Left cardiac atrium (tissue), 4 donors: Measurements from ENCODE around the gene SNX32. TPM values are rescaled to one million over a fixed set of nuclear protein-coding genes. Genes with fewer than 3 reads are reported as not detected.
"Not testable (repeated sequence)": the region's sequence is repeated elsewhere in the genome, so short reads cannot be mapped to it uniquely, and the experiment has no call there.

Experiments used
- ATAC-seq, 2 donors: fragments of 200-7000 bp; cut with Tn5 transposase; one replicate each; pipeline ENCODE4 v1.9.1; 2020; ENCODE audit warnings: mild to moderate bottlenecking in 2 of 2, moderate library complexity in 2 of 2
- DNase-seq: peaks from one replicate; pipeline ENCODE4 v3.0.0-alpha.2; 2020
- intact Hi-C, 2 donors: fragments of 100-400 bp; cut with DNase I; formaldehyde crosslinking; loops; one replicate each; pipeline versions ENCODE4 v1.14.1 to v1.15.1; 2022 to 2023
- total RNA-seq, 2 donors: library from RNA; stranded (reverse); fragmentation: NEBNext Ultra II Directional; extraction: Animal tissue kit (Norgen Biotek cat#: 25700); gene quantifications; one replicate each; pipeline ENCODE4 v1.2.1, GENCODE V29; 2021
- donor health status: DM: no; HTN: yes; CAD: no.
- donor health status: DM: no; HTN: yes; CAD: no; lungs with severe emphysema.
- donor health status: DM: yes; HTN: yes; CAD: no.
- donor health status: Dilated cardiomyopathy.

The SNX32 gene
- total RNA-seq, 2 donors from 2014 or later = not detected

GRCh38 chr11:65817312-65817834 lies 16.4 kb upstream of the SNX32 start:
- DNase-seq = no peak
- intact Hi-C loops = loop anchor here (2.0 to 5.0 kb wide), 3 partner anchors 35 to 190 kb away; partner anchors contain the start of genes AP5B1 (in 1 of the 2) and KAT5 (in 1 of the 2)
- no peak for ATAC-seq

- DNase-seq (peak; percentile 95), ATAC-seq (peak; percentile 95 to 98)
- intact Hi-C loops = loop anchor here (2.0 to 5.0 kb wide), 3 partner anchors 36 to 191 kb away; partner anchors contain the start of genes AP5B1 (in 1 of the 2) and KAT5 (in 1 of the 2)
Observed at GRCh38 chr11:65817835-65818680, 15.7 kb upstream of the SNX32 start.

GRCh38 chr11:65821107-65821506 lies 12.7 kb upstream of the SNX32 start:
- intact Hi-C loops = loop anchor here in 1 of 2 donors (10.0 kb wide), 1 partner anchor 116 kb away; no protein-coding TSS in a partner anchor
- no peak for DNase-seq
- ATAC-seq = no peak

- DNase-seq = no peak
- intact Hi-C loops = loop anchor here in 1 of 2 donors (10.0 kb wide), 1 partner anchor 118 kb away; no protein-coding TSS in a partner anchor
- ATAC-seq = no peak
Observed at GRCh38 chr11:65822776-65823528, 10.8 kb upstream of the SNX32 start.

GRCh38 chr11:65826984-65827735 lies 6.6 kb upstream of the SNX32 start:
- intact Hi-C loops = loop anchor here in 1 of 2 donors (10.0 kb wide), 1 partner anchor 122 kb away; no protein-coding TSS in a partner anchor
- DNase-seq (no peak), ATAC-seq (no peak)

- ATAC-seq (no peak), DNase-seq (no peak)
- intact Hi-C loops = loop anchor here in 1 of 2 donors (10.0 kb wide), 1 partner anchor 125 kb away; no protein-coding TSS in a partner anchor
Observed at GRCh38 chr11:65829459-65829858, 4.3 kb upstream of the SNX32 start.

GRCh38 chr11:65832231-65832630 lies 1.5 kb upstream of the SNX32 start:
- DNase-seq, intact Hi-C loops, ATAC-seq: not testable (repeated sequence)

- no peak for DNase-seq
- no peak for ATAC-seq
- intact Hi-C loops = no loop called here
Observed at GRCh38 chr11:65834202-65834601, 439 bp downstream of the SNX32 start.

- intact Hi-C loops = no loop called here
- DNase-seq = no peak
- no peak for ATAC-seq
Observed at GRCh38 chr11:65842144-65842543, 8.4 kb downstream of the SNX32 start.

- intact Hi-C loops = no loop called here
Observed at GRCh38 chr11:65843811-65844210, 10.0 kb downstream of the SNX32 start.

GRCh38 chr11:65844231-65844872 lies 10.6 kb downstream of the SNX32 start:
- ATAC-seq (no peak), DNase-seq (no peak)
- intact Hi-C loops = no loop called here

More at GRCh38 chr11:65843811-65844210, 10.0 kb downstream of the SNX32 start:
- ATAC-seq (no peak), DNase-seq (no peak)

- intact Hi-C loops = no loop called here
- no peak for DNase-seq
Observed at GRCh38 chr11:65847746-65848145, 14.0 kb downstream of the SNX32 start.

GRCh38 chr11:65848693-65849092 lies 14.9 kb downstream of the SNX32 start:
- ATAC-seq, intact Hi-C loops: not testable (repeated sequence)

More at GRCh38 chr11:65847746-65848145, 14.0 kb downstream of the SNX32 start:
- no peak for ATAC-seq

GRCh38 chr11:65849366-65849765 lies 15.6 kb downstream of the SNX32 start:
- DNase-seq (no peak), ATAC-seq (no peak)
- intact Hi-C loops = no loop called here

More at GRCh38 chr11:65848693-65849092, 14.9 kb downstream of the SNX32 start:
- not testable (repeated sequence) for DNase-seq

GRCh38 chr11:65849771-65850216 lies 16.0 kb downstream of the SNX32 start:
- DNase-seq (no peak), ATAC-seq (no peak)
- intact Hi-C loops = no loop called here

GRCh38 chr11:65850217-65851082 lies 16.7 kb downstream of the SNX32 start:
- DNase-seq = no peak
- peak; percentile 3 to 12 for ATAC-seq
- intact Hi-C loops = no loop called here

- intact Hi-C loops = no loop called here
- ATAC-seq (peak in 1 of 2 donors; percentile 3), DNase-seq (no peak)
Observed at GRCh38 chr11:65851083-65851579, 17.4 kb downstream of the SNX32 start.
